Left lung (tissue), 10 donors: ENCODE measurements around the gene PARD6B. TPM values are rescaled to one million over a fixed set of nuclear protein-coding genes. Genes with fewer than 3 reads are reported as not detected.
"Not testable (repeated sequence)": the region's sequence is repeated elsewhere in the genome, so short reads cannot be mapped to it uniquely, and the experiment has no call there.

ENCODE experiments used
- ATAC-seq: fragments of 200-7000 bp; cut with Tn5 transposase; one replicate; pipeline ENCODE4 v1.9.1; 2020; ENCODE audit warnings: moderate library complexity
- DNase-seq, 4 donors: peaks; one replicate each; pipeline ENCODE4 v3.0.0-alpha.2; 2013 to 2020
- H3K27ac ChIP-seq, 2 donors: fragments of 200-600 bp; sonication (generic) in 1 of 2; one replicate each; pipeline versions ENCODE4 v1.5.0 to v1.8.0; 2020 to 2021
- H3K27me3 ChIP-seq, 2 donors: fragments of 200-600 bp; sonication (generic) in 1 of 2; one replicate each; pipeline versions ENCODE4 v1.5.0 to v1.8.0; 2020 to 2021
- H3K36me3 ChIP-seq, 2 donors: fragments of 200-600 bp; sonication (generic) in 1 of 2; one replicate each; pipeline versions ENCODE4 v1.5.0 to v1.8.0; 2020 to 2021
- H3K4me1 ChIP-seq, 2 donors: fragments of 200-600 bp; one replicate each; pipeline ENCODE4 v1.8.0; 2021
- H3K4me3 ChIP-seq, 2 donors: fragments of 200-600 bp; sonication (generic) in 1 of 2; one replicate each; pipeline versions ENCODE4 v1.5.0 to v1.8.0; 2020 to 2021; ENCODE audit warnings: mild to moderate bottlenecking in 1 of 2
- H3K9me3 ChIP-seq, 2 donors: fragments of 200-600 bp; sonication (generic) in 1 of 2; one replicate each; pipeline versions ENCODE4 v1.5.0 to v1.8.0; 2020 to 2021
- CTCF ChIP-seq, 2 donors: fragments of 200-600 bp; sonication (generic) in 1 of 2; IDR thresholded peaks; one replicate each; pipeline versions ENCODE4 v1.5.0 to v1.8.0; 2021; ENCODE audit warnings: antibody characterized with exemption in 2 of 2
- intact Hi-C, 2 donors: fragments of 100-400 bp; cut with DNase I; formaldehyde crosslinking; loops; one replicate each; pipeline versions ENCODE4 v1.11.2 to v1.14.2; 2022
- polyA plus RNA-seq, 6 donors: library from polyadenylated mRNA; unstranded; fragments of 120-200 nt; gene quantifications; one replicate each; pipeline ENCODE4 v1.2.1, GENCODE V29; 2013; ENCODE audit not compliant: insufficient read length in 6 of 6
- total RNA-seq, 2 donors: library from RNA; stranded (reverse); fragmentation: NEBNext Ultra II Directional; extraction: Animal tissue kit (Norgen Biotek cat#: 25700); gene quantifications; one replicate each; pipeline ENCODE4 v1.2.1, GENCODE V29; 2021
- donor health status: DM: no; HTN: yes; CAD: no.
- donor health status: DM: no; HTN: no; CAD: no.

PARD6B gene
- total and polyA plus RNA-seq, 8 donors = 5.1 to 37.3 (median 7.5) TPM

DNA sequence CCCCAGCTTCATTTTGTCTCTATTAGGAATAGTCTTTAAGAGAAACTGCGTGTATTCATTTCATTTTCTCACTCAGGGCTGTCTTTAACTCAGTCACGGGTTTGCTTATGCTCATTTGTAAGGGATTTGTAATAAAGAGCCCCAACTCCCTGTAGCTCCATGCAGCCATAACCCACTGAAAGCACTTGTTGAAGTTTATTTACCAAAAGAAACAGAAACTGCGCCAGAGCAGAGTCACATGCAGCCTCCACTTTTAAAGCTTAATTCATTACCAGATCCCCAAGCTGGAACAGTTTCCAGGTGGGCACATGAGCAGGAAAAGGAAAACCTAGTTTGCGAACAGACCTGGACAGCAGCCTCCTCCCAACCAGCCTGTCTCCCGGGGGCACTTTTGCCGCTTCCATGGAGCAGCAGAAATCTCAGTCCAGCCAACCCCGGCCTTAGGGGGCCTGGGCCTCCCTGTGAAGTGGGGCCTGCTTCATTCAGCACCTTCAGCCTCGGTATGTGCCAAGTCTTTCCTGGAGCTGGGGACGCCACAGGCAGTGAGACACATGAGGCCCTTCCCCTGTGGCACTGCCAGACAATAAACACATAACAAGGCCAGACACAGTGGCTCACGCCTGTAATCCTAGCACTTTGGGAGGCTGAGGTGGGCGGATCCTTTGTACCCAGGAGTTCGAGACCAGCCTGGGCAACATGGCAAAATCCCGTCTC is 68.0 kb downstream of the PARD6B start:
- DNase-seq (no peak), ATAC-seq (no peak)
- no peaks in the 10 kb centered on the region for H3K36me3 ChIP-seq
- peaks cover 0 to 18% of the 10 kb centered on the region in 2 donors for H3K27me3 ChIP-seq
- peaks cover 5 to 10% of the 10 kb centered on the region in 2 donors for H3K4me1 ChIP-seq
- intact Hi-C loops = loop anchor here in 1 of 2 donors (10.0 kb wide), 1 partner anchor 125 kb away; no protein-coding TSS in a partner anchor
- H3K4me3 ChIP-seq = no peak overlapping the region
- H3K9me3 ChIP-seq = no peaks in the 10 kb centered on the region
- H3K27ac ChIP-seq = peak overlapping the region in 1 of 2 donors; percentile 33
- TF ChIP-seq CTCF (IDR thresholded peaks at IDR 0.05) = no peak

- no peak for DNase-seq
- Histone ChIP-seq H3K4me3 (no peak overlapping the region), H3K36me3 (no peaks in the 10 kb centered on the region), H3K4me1 (peaks cover 3 to 4% of the 10 kb centered on the region in 2 donors), H3K27ac (no peak overlapping the region), H3K27me3 (peaks cover 0 to 11% of the 10 kb centered on the region in 2 donors), H3K9me3 (no peaks in the 10 kb centered on the region)
- intact Hi-C loops = loop anchor here in 1 of 2 donors (10.0 kb wide), 1 partner anchor 125 kb away; no protein-coding TSS in a partner anchor
- ATAC-seq = no peak
- TF ChIP-seq CTCF (IDR thresholded peaks at IDR 0.05) = no peak
These were observed 68.6 kb downstream of the PARD6B start for GRCh38 chr20:50799890-50800550.

DNA sequence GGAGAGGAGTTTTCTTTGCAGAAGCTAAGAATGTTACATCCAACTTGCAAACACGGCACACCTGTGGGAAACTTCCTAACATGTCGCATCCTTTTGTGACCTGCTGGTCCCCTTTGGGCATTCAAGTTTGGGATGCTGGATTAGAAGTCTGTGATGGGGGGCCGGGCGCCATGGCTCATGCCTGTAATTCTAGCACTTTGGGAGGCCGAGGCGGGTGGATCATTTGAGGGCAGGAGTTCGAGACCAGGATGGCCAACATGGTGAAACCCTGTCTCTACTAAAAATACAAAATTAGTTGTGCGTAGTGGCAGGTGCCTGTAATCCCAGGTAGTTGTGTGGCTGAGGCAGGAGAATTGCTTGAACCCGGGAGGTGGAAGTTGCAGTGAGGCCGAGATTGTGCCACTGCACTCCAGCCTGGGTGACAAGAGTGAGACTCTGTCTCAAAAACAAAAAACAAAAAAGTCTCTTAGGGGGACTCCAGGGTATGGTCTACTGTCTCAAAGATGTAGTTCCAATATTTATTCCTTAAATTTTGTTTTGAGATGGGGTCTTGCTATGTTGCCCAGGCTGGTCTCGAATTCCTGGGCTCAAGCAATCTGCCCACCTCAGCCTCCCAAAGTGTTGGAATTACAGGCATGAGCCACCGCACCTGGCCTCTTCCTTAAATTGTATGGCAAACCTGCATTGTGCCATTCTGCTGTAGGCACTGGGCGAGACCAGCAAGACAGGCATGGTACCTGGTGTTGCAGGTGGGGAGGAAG is 69.8 kb downstream of the PARD6B start:
- H3K9me3 ChIP-seq, DNase-seq, H3K27ac ChIP-seq, intact Hi-C loops, H3K4me1 ChIP-seq, ATAC-seq, H3K4me3 ChIP-seq, H3K36me3 ChIP-seq, H3K27me3 ChIP-seq: not testable (repeated sequence)

DNA sequence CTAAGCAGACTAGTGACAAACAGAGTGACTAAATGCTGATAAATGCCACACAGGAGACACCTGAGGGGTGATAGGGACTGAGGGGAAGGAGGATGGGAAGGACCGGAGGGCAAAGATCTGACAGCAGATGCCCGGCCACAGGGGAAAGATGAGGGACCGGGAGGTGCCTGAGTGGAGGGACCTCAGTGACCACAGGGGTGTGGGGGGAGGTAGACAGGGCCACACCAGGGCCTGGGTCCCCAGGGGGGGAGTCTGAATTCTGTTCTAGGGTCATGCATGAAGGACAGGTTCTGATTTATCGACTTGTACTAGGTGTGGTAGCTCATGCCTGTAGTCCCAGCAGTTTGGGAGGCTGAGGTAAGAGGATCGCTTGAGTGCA is 70.4 kb downstream of the PARD6B start:
- Histone ChIP-seq H3K4me3 (no peak overlapping the region), H3K9me3 (no peaks in the 10 kb centered on the region), H3K27ac (no peak overlapping the region), H3K4me1 (no peaks in the 10 kb centered on the region), H3K27me3 (no peaks in the 10 kb centered on the region), H3K36me3 (no peaks in the 10 kb centered on the region)
- ATAC-seq (no peak), DNase-seq (no peak)
- no peak for TF ChIP-seq CTCF (IDR thresholded peaks at IDR 0.05)
- intact Hi-C loops = no loop called here

GRCh38 chr20:50802289-50802688 is 70.9 kb downstream of the PARD6B start:
- DNase-seq (no peak), ATAC-seq (no peak)
- Histone ChIP-seq H3K4me3 (no peak overlapping the region), H3K9me3 (no peaks in the 10 kb centered on the region), H3K36me3 (no peaks in the 10 kb centered on the region), H3K27me3 (no peaks in the 10 kb centered on the region), H3K27ac (no peak overlapping the region), H3K4me1 (no peaks in the 10 kb centered on the region)
- intact Hi-C loops = no loop called here
- no peak for TF ChIP-seq CTCF (IDR thresholded peaks at IDR 0.05)
